OCI-LY7 (cell line): ENCODE data around the gene IRS1.

ENCODE experiments used
- EZH2phosphoT487 ChIP-seq: fragments of 200-600 bp; sonication (generic); IDR thresholded peaks from 2 replicates; pipeline ENCODE4 v1.6.1; 2018; ENCODE audit warnings: low read depth, borderline replicate concordance, mild to moderate bottlenecking, mixed run types, antibody characterized with exemption, low read length, moderate library complexity, mixed read lengths
- TF ChIP-seq, protein P1 (sequence below): fragments of 200-600 bp; sonication (generic); conservative IDR thresholded peaks from 2 replicates; pipeline ENCODE4 v1.5.1; 2014; ENCODE audit warnings: mild to moderate bottlenecking, antibody characterized with exemption, low read length, moderate library complexity, mixed read lengths

DNA sequence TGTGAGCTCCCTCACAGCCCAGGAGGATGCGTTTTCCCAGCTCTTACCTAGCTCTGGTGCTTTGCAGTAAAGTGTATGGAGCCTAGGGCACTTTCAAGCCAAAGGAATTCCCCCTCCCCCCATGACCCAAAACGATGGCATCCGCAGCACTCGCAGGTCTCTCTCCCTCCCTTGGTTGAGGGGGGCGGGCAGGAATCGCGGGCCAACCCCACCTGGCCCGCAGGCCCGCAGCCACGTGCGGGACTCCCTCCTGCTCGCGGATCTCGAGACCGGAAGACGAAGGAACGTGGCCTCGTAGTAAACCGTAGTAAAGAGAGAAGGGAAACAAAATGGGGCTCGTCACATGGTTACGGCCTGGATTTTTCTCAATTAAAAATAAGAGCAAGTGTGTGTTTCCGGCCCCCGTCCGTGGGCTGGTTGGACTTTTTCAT is 8.5 kb downstream of the IRS1 start:
- TF ChIP-seq, protein P1, sequence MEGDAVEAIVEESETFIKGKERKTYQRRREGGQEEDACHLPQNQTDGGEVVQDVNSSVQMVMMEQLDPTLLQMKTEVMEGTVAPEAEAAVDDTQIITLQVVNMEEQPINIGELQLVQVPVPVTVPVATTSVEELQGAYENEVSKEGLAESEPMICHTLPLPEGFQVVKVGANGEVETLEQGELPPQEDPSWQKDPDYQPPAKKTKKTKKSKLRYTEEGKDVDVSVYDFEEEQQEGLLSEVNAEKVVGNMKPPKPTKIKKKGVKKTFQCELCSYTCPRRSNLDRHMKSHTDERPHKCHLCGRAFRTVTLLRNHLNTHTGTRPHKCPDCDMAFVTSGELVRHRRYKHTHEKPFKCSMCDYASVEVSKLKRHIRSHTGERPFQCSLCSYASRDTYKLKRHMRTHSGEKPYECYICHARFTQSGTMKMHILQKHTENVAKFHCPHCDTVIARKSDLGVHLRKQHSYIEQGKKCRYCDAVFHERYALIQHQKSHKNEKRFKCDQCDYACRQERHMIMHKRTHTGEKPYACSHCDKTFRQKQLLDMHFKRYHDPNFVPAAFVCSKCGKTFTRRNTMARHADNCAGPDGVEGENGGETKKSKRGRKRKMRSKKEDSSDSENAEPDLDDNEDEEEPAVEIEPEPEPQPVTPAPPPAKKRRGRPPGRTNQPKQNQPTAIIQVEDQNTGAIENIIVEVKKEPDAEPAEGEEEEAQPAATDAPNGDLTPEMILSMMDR = no peak
- TF ChIP-seq EZH2phosphoT487 = no peak
